AG04450 (cell line): ENCODE measurements around the gene UBE2L3. TPM values are rescaled to one million over a fixed set of nuclear protein-coding genes. Genes with fewer than 3 reads are reported as not detected.
"Not testable (repeated sequence)": the region's sequence is repeated elsewhere in the genome, so short reads cannot be mapped to it uniquely, and the experiment has no call there.

Source experiments
- CTCF ChIA-PET: fragments of 300-600, 350-600 bp; formaldehyde crosslinking; extraction: SDS; loops from one replicate; lab custom pipeline; 2022; ENCODE audit warnings: antibody characterized with exemption, inconsistent platforms; lab: Charles Lee
- POLR2A ChIA-PET: fragments of 350-600 bp; formaldehyde crosslinking; extraction: SDS; loops from one replicate; lab custom pipeline; 2021; ENCODE audit warnings: antibody characterized with exemption, inconsistent platforms; lab: Yijun Ruan, JAX
- DNase-seq: peaks from one replicate; pipeline ENCODE4 v3.0.0-alpha.2; 2011; ENCODE audit warnings: low read depth, low spot score
- H3K27ac ChIP-seq: one replicate; pipeline ENCODE4 v1.5.1; 2012; ENCODE audit warnings: low read depth, low read length, control low read depth
- H3K27me3 ChIP-seq: one replicate; pipeline ENCODE4 v1.6.0; 2012; ENCODE audit warnings: low read length; ENCODE audit not compliant: control insufficient read depth, insufficient read depth
- H3K4me3 ChIP-seq: 2 replicates; pipeline ENCODE4 v1.5.1; 2011; ENCODE audit warnings: mild to moderate bottlenecking, low read depth, low read length, control low read depth
- H3K9me3 ChIP-seq: 2 replicates; pipeline ENCODE4 v1.5.1; 2012; ENCODE audit warnings: low read length; ENCODE audit not compliant: control insufficient read depth, insufficient read depth
- polyA plus RNA-seq: library from polyadenylated mRNA; depleted of rRNA; stranded (reverse); fragments of >200 nt; gene quantifications from 2 replicates; pipeline ENCODE4 v1.2.3, GENCODE V29; 2011
- TF ChIP-seq, protein P1 (sequence below): IDR thresholded peaks from 2 replicates; pipeline ENCODE4 v1.5.1; 2011; ENCODE audit warnings: low read depth, low read length, control low read depth, inconsistent platforms

The UBE2L3 gene
- polyA plus RNA-seq, 1 experiment: 77.2 TPM

DNA sequence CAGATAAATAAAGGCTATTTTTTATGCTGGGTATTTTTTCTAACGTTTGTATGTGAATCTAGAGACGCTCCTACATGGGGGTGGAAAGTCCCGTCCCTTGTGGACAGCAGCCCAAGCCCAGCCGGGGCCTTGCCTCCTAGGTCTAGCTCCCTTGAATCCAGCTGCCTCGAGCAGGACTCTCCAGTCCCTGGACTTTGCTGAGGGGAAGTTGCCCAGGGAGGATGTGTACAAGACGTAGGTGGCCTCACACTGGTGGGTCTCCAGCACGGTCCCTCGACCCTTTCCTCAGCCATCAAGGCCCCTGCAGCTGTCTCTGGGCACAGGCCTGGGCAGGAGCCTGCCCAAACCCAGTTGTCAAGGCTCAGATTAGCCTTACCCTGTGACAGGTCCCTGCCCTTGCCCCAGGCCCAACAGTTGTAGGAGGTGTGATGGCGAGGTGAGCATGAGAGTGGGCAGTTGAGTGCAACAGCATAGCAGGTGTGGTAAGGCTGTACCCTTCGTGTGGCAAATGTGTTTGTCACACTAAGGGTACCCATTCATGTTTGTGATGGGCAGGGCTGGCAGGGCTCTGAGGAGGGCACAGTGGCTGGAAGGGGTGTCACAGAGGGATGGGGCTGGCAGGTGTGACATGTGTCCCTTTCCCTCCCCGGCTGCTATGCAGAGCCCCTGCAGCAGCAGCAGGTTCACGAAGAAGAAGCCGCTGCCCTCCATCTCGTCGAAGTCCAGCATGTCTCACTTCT lies 68.4 kb downstream of the UBE2L3 start:
- ChIA-PET POLR2A (no interaction called here), CTCF (interaction anchor here (1.6 kb wide), 1 partner anchor 11 kb away, joined by 5 read pairs; no protein-coding TSS in a partner anchor)
- Histone ChIP-seq H3K4me3 (no peak overlapping the region), H3K27ac (no peak overlapping the region), H3K9me3 (peaks cover 3% of the 10 kb centered on the region; the same call in 1 of the 2 replicates), H3K27me3 (no peaks in the 10 kb centered on the region)
- TF ChIP-seq, protein P1, sequence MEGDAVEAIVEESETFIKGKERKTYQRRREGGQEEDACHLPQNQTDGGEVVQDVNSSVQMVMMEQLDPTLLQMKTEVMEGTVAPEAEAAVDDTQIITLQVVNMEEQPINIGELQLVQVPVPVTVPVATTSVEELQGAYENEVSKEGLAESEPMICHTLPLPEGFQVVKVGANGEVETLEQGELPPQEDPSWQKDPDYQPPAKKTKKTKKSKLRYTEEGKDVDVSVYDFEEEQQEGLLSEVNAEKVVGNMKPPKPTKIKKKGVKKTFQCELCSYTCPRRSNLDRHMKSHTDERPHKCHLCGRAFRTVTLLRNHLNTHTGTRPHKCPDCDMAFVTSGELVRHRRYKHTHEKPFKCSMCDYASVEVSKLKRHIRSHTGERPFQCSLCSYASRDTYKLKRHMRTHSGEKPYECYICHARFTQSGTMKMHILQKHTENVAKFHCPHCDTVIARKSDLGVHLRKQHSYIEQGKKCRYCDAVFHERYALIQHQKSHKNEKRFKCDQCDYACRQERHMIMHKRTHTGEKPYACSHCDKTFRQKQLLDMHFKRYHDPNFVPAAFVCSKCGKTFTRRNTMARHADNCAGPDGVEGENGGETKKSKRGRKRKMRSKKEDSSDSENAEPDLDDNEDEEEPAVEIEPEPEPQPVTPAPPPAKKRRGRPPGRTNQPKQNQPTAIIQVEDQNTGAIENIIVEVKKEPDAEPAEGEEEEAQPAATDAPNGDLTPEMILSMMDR: no peak
- no peak for DNase-seq

DNA sequence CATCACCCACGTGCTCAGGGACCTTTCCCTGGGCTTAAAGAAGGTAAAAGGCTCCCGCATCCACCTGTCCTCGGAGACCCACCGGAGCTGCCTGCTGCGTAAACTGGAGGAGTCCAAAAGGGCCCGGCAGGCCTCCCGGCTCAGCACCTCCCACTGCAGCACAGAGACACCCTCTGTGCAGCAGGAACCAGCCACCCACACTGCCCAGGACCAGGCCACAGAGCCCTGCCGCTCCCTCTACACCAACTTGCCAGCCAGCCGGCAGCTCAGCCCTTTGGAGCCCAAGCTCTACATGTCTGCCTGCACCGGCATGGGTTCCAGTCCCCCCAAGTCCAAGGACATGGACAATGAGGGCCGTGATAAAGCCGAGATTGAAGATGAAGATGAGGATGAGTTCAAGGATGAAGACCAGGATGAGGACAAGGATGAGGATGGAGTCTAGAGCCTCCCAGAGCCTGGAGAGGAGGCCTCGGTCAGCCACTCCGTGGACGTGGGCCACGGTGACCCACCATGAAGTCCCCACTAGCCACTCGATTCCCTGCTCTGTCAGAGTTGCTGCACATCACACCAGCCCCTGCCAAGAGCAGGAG lies 69.2 kb downstream of the UBE2L3 start:
- DNase-seq: no peak
- Histone ChIP-seq H3K4me3 (no peak overlapping the region), H3K27me3 (no peaks in the 10 kb centered on the region), H3K27ac (no peak overlapping the region), H3K9me3 (peaks cover 3% of the 10 kb centered on the region; the same call in 1 of the 2 replicates)
- CTCF ChIA-PET: no interaction called here
- TF ChIP-seq, protein P1: no peak
- POLR2A ChIA-PET: no interaction called here

DNA sequence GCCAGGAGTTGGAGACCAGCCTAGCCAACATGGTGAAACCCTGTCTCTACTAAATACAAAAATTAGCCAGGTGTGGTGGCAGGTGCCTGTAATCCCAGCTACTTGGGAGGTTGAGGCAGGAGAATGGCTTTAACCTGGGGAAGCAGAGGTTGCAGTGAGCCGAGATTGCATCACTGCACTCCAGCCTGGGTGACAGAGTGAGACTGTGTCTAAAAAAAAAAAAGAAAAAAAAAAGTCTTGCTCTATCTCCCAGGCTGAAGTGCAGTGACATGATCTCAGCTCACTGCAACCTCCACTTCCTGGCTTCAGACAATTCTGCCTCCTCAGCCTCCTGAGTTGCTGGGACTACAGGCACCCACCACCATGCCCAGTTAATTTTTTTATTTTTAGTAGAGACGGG lies 69.9 kb downstream of the UBE2L3 start:
- H3K27ac ChIP-seq, H3K27me3 ChIP-seq, H3K9me3 ChIP-seq, POLR2A ChIA-PET, DNase-seq, H3K4me3 ChIP-seq: not testable (repeated sequence)
- CTCF ChIA-PET: interaction anchor here (0.6 to 1.1 kb wide), 2 partner anchors 10 to 315 kb away, joined by 4 read pairs; no protein-coding TSS in a partner anchor

DNA sequence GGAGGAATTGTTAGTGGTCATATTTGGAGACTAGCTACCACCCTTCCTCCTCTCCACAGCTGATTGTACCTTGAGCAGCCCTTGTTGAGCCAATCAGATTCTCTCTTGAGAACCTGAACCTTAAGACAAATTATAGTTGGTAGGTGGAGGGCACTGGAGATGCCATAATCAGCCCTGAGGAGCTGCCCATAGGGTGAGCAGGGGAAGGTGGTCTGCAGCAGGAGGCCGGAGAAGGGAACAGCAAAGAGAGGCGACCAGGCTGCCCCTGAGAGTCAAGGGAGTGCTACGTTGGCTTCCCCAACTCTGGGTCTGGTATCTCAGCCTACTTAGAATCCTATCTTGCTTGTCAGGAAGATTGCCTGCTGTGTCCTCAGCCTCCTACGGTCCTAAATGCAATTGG lies 71.8 kb downstream of the UBE2L3 start:
- ChIA-PET POLR2A (no interaction called here), CTCF (interaction anchor here (0.5 to 0.7 kb wide), 3 partner anchors 9 to 1686 kb away, joined by 3 read pairs; no protein-coding TSS in a partner anchor)
- Histone ChIP-seq H3K27me3 (no peaks in the 10 kb centered on the region), H3K9me3 (no peaks in the 10 kb centered on the region; the same call in 1 of the 2 replicates), H3K4me3 (no peak overlapping the region), H3K27ac (no peak overlapping the region)
- DNase-seq: no peak
- TF ChIP-seq, protein P1: no peak

DNA sequence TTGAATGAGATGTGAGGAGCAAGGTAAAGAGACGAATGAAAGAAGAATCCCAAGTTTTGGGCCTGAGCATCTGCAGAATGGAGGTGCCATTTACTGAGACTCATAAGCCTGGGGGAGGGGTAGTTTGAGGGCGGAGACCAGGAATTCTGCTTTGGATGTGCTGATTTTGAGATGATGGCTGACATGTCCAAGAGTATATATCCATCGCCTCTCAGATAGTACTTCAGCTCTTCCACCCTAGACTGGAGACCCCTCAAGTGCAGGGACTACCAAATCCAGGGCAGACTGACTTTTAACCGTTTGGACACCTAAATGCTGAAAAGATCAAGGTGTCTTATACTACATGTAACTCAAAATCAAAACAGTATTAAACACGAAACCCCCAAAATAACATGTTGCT lies 73.3 kb downstream of the UBE2L3 start:
- ChIA-PET CTCF (interaction anchor here (1.2 to 3.2 kb wide), 3 partner anchors 11 to 64 kb away, joined by 4 to 43 read pairs (median 4); partner anchors contain the start of gene YDJC), POLR2A (interaction anchor here (0.6 to 2.6 kb wide), 2 partner anchors 12 to 18 kb away, joined by 4 to 11 read pairs; no protein-coding TSS in a partner anchor)
- Histone ChIP-seq H3K27ac (no peak overlapping the region), H3K27me3 (no peaks in the 10 kb centered on the region), H3K9me3 (no peaks in the 10 kb centered on the region; the same call in 1 of the 2 replicates), H3K4me3 (no peak overlapping the region)
- DNase-seq: no peak
- TF ChIP-seq, protein P1: no peak
